Kidney (tissue), 14 donors: Measurements from ENCODE around the gene TMEM132A. TPM values are rescaled to one million over a fixed set of nuclear protein-coding genes. Genes with fewer than 3 reads are reported as not detected.

Experiments used
- DNase-seq, 5 donors: peaks; one replicate each; pipeline ENCODE4 v3.0.0-alpha.2; 2013 to 2020
- FAIRE-seq: peaks from 2 replicates; lab custom pipeline; 2012; peaks lifted over from hg19 to GRCh38; lab: Jason Lieb, UNC
- H3K27ac ChIP-seq, 2 donors: one replicate each; pipeline ENCODE4 v1.7.0; 2013; ENCODE audit warnings: low read depth in 2 of 2, low read length in 2 of 2, inconsistent platforms in 1 of 2
- H3K27me3 ChIP-seq: one replicate; pipeline ENCODE4 v1.7.1; 2013; ENCODE audit warnings: low read length, inconsistent platforms; ENCODE audit not compliant: control insufficient read depth, insufficient read depth
- H3K36me3 ChIP-seq, 3 donors: one replicate each; pipeline versions ENCODE4 v1.7.0 to v1.7.1; 2013; ENCODE audit warnings: low read length in 3 of 3, control low read depth in 1 of 3, inconsistent platforms in 1 of 3; ENCODE audit not compliant: insufficient read depth in 3 of 3, control insufficient read depth in 2 of 3
- H3K4me1 ChIP-seq, 3 donors: one replicate each; pipeline versions ENCODE4 v1.7.0 to v1.7.1; 2013; ENCODE audit warnings: low read length in 3 of 3, inconsistent platforms in 1 of 3, low read depth in 1 of 3; ENCODE audit not compliant: control insufficient read depth in 2 of 3, insufficient read depth in 2 of 3
- H3K4me3 ChIP-seq, 3 donors: one replicate each; pipeline versions ENCODE4 v1.7.0 to v1.8.1; 2013; ENCODE audit warnings: low read length in 3 of 3, control low read depth in 1 of 3, inconsistent platforms in 1 of 3
- H3K9ac ChIP-seq, 3 donors: one replicate each; pipeline versions ENCODE4 v1.7.0 to v1.7.1; 2013; ENCODE audit warnings: low read length in 3 of 3, control low read depth in 1 of 3, inconsistent platforms in 1 of 3
- H3K9me3 ChIP-seq, 3 donors: one replicate each; pipeline versions ENCODE4 v1.7.0 to v1.7.1; 2013; ENCODE audit warnings: low read length in 3 of 3, control low read depth in 1 of 3, inconsistent platforms in 1 of 3; ENCODE audit not compliant: control insufficient read depth in 2 of 3, insufficient read depth in 1 of 3
- CTCF ChIP-seq: IDR thresholded peaks from 3 replicates; pipeline ENCODE4 v1.5.1; 2012; ENCODE audit warnings: mild to moderate bottlenecking, moderate library complexity, borderline replicate concordance; ENCODE audit not compliant: insufficient read depth; ENCODE audit errors: extremely low read depth
- intact Hi-C: fragments of 100-400 bp; cut with DNase I; formaldehyde crosslinking; loops from one replicate; pipeline ENCODE4 v1.11.1; 2022
- polyA plus RNA-seq: library from polyadenylated mRNA; stranded (reverse); fragments of 350-450 nt; fragmentation: Illumina TruSeq; extraction: RNeasy Lipid Tissue Mini Kit (QIAGEN cat#74804); gene quantifications from one replicate; pipeline ENCODE4 v1.2.3, GENCODE V29; 2014; ENCODE audit warnings: low read depth, low replicate concordance; ENCODE audit not compliant: insufficient read depth
- total RNA-seq: library from RNA; stranded (reverse); fragmentation: NEBNext Ultra II Directional; extraction: Animal tissue kit (Norgen Biotek cat#: 25700); gene quantifications from one replicate; pipeline ENCODE4 v1.2.1, GENCODE V29; 2021
- donor health status: control.
- donor health status: control.
- donor health status: control.
- donor health status: control.
- donor health status: control.
- donor health status: DM: yes; HTN: yes; CAD: no.
- donor health status: Normal renal cell carcinoma (clear cell type).

Gene TMEM132A
- total and polyA plus RNA-seq, 2 donors from 2014 or later, result 17.2 to 19.1 TPM

GRCh38 chr11:60974726-60975125 lies 50.5 kb downstream of the TMEM132A start:
- TF ChIP-seq CTCF, result no peak
- DNase-seq (no peak), FAIRE-seq (no peak)
- Histone ChIP-seq H3K9me3 (no peaks in the 10 kb centered on the region), H3K9ac (no peak overlapping the region), H3K4me3 (no peak overlapping the region), H3K36me3 (no peaks in the 10 kb centered on the region), H3K4me1 (no peaks in the 10 kb centered on the region), H3K27ac (no peak overlapping the region), H3K27me3 (no peaks in the 10 kb centered on the region)
- intact Hi-C loops, result no loop called here

- intact Hi-C loops, result no loop called here
- Histone ChIP-seq H3K36me3 (no peaks in the 10 kb centered on the region), H3K27me3 (no peaks in the 10 kb centered on the region), H3K27ac (no peak overlapping the region), H3K9me3 (no peaks in the 10 kb centered on the region), H3K4me1 (no peaks in the 10 kb centered on the region), H3K4me3 (no peak overlapping the region), H3K9ac (no peak overlapping the region)
- FAIRE-seq (no peak), DNase-seq (no peak)
- TF ChIP-seq CTCF, result no peak
Observed at GRCh38 chr11:60977224-60977623, 53.0 kb downstream of the TMEM132A start.

DNA sequence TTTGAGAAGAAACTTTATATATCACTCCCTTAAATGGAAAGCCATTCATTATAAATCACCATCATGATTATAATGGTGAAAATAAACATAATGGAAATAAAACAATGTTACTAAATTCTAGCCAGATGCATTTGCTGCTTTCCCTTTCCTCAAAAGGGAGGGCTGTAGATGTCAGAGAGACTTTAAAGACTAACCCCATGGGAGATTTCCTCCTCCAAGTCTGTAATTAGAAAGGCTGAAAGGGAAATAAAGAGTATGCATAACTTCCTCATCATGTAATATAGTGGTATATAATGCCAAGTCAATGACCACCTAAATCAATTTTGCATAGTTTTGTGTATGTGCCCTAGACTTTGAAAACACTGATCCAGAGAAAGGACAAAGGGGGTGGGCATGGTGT lies 53.6 kb downstream of the TMEM132A start:
- no peak overlapping the region for H3K9ac ChIP-seq
- H3K27me3 ChIP-seq, result no peaks in the 10 kb centered on the region
- no peaks in the 10 kb centered on the region for H3K36me3 ChIP-seq
- H3K27ac ChIP-seq, result no peak overlapping the region
- TF ChIP-seq CTCF, result no peak
- DNase-seq (peak in 1 of 5 donors; percentile 34), FAIRE-seq (no peak)
- H3K9me3 ChIP-seq, result no peaks in the 10 kb centered on the region
- H3K4me1 ChIP-seq, result no peaks in the 10 kb centered on the region
- intact Hi-C loops, result no loop called here
- H3K4me3 ChIP-seq, result no peak overlapping the region

DNA sequence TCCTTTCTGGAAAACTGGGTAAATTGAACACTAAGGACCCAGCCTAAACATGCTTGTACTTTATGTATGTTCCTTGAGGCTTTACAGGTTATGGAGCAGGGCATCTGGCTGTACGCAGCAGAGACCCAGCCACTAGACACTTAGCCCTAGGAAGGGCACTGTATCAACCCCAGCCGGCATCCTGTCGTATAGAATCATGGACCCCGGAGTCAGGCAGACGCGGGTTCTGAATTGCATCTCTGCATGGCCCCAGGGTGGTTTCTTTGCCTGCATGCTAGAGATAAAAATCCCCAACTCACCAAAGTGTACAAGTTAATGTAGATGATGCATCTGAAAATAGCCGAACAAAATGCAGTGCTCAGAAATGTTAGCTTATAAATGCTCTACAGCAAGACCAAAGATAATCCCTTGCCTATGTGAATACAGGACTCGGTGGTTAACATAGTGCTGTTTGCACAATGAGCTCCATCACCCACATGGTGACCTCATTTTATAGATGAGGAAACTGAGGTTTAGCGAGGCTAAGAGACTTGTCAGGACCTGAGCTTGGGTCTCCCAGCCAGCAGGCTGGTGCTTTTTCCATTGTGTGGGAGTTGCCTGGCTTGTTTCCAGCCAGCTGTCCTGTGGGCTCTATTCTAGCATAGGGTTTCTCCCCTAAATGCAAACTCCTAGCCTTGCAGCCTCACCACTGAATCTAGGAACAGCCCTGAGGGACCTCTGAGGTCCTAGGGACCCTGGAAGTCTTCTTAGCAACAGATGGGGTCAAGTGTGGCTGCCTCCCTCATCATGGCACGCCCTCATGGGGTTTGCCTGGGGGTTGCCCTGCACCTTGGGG lies 54.5 kb downstream of the TMEM132A start:
- peak in 2 of 5 donors; percentile 32 to 35 for DNase-seq
- no peaks in the 10 kb centered on the region for H3K27me3 ChIP-seq
- no peaks in the 10 kb centered on the region for H3K9me3 ChIP-seq
- FAIRE-seq, result no peak
- intact Hi-C loops, result no loop called here
- H3K9ac ChIP-seq, result no peak overlapping the region
- TF ChIP-seq CTCF, result no peak
- no peaks in the 10 kb centered on the region for H3K4me1 ChIP-seq
- no peak overlapping the region for H3K27ac ChIP-seq
- H3K4me3 ChIP-seq, result no peak overlapping the region
- H3K36me3 ChIP-seq, result no peaks in the 10 kb centered on the region
